Stimulated activated CD8-positive, alpha-beta memory T cell treated with anti-CD3 and anti-CD28 coated beads, Interleukin-2, amount 100 ng/mL, for 48 hours (primary cell): ENCODE data around the gene CX3CL1.
"Not testable (repeated sequence)": the region's sequence is repeated elsewhere in the genome, so short reads cannot be mapped to it uniquely, and the experiment has no call there.

Source experiments
- DNase-seq, 2 donors: peaks; one replicate each; pipeline ENCODE4 v3.0.0-alpha.2; 2020; ENCODE audit warnings: low read depth in 2 of 2

Gene CX3CL1

GRCh38 chr16:57372372-57373116, at the start of gene CX3CL1:
Gene CX3CL1, plus strand, starts transcription at chr16:57372490. Its CDS starts 79 bp downstream, at chr16:57372569.
- DNase-seq, result no peak

GRCh38 chr16:57324749-57325148, 47.5 kb upstream of the CX3CL1 start:
- DNase-seq, result no peak

GRCh38 chr16:57325458-57325857, 46.8 kb upstream of the CX3CL1 start:
- no peak for DNase-seq

- DNase-seq, result no peak
Observed at GRCh38 chr16:57329718-57330327, 42.5 kb upstream of the CX3CL1 start.

GRCh38 chr16:57331355-57331754, 40.9 kb upstream of the CX3CL1 start:
- no peak for DNase-seq

- DNase-seq, result no peak
Observed at GRCh38 chr16:57333402-57333801, 38.9 kb upstream of the CX3CL1 start.

- DNase-seq, result no peak
Observed at GRCh38 chr16:57335366-57335765, 36.9 kb upstream of the CX3CL1 start.

GRCh38 chr16:57341062-57341440, 31.2 kb upstream of the CX3CL1 start:
- no peak for DNase-seq

- DNase-seq, result no peak
Observed at GRCh38 chr16:57341441-57342303, 30.6 kb upstream of the CX3CL1 start.

- DNase-seq, result not testable (repeated sequence)
Observed at GRCh38 chr16:57342606-57343005, 29.7 kb upstream of the CX3CL1 start.

- DNase-seq, result no peak
Observed at GRCh38 chr16:57343221-57343620, 29.1 kb upstream of the CX3CL1 start.

- not testable (repeated sequence) for DNase-seq
Observed at GRCh38 chr16:57344094-57344493, 28.2 kb upstream of the CX3CL1 start.

GRCh38 chr16:57345021-57345420, 27.3 kb upstream of the CX3CL1 start:
- no peak for DNase-seq

GRCh38 chr16:57345666-57346204, 26.6 kb upstream of the CX3CL1 start:
- no peak for DNase-seq

GRCh38 chr16:57347858-57348257, 24.4 kb upstream of the CX3CL1 start:
- no peak for DNase-seq

GRCh38 chr16:57348327-57348726, 24.0 kb upstream of the CX3CL1 start:
- no peak for DNase-seq

GRCh38 chr16:57349212-57350031, 22.9 kb upstream of the CX3CL1 start:
- DNase-seq, result peak in 1 of 2 donors; percentile 16

- DNase-seq, result no peak
Observed at GRCh38 chr16:57352636-57353047, 19.6 kb upstream of the CX3CL1 start.

- DNase-seq, result no peak
Observed at GRCh38 chr16:57354311-57354710, 18.0 kb upstream of the CX3CL1 start.

GRCh38 chr16:57355898-57356414, 16.3 kb upstream of the CX3CL1 start:
- no peak for DNase-seq

GRCh38 chr16:57356547-57356946, 15.7 kb upstream of the CX3CL1 start:
- no peak for DNase-seq
